ENCODE data around the gene FBXL17.
"Not testable (repeated sequence)": the region's sequence is repeated elsewhere in the genome, so short reads cannot be mapped to it uniquely, and the experiment has no call there.

FBXL17 gene

DNA sequence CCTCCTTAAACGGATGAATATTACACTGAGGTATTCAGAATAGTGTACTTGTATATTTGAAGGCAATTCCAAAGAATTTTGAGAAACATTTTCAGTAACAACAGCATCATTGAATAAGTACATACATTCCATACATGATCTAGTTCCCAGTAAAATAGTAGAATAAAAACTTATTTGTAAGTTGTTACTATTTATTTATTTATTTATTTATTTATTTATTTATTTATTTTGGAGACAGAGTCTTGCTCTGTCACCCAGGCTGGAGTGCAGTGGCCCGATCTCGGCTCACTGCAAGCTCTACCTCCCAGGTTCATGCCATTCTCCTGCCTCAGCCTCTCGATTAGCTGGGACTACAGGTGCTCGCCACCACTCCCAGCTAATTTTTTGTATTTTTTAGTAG lies 14.9 kb upstream of the FBXL17 start:
- H3K9me3 ChIP-seq (ENCODE audit: control insufficient read depth in 1 of 2, low read length in 2 of 2); H3K4me3 ChIP-seq (ENCODE audit: low read depth in 1 of 2, low read length in 2 of 2); H3K36me3 ChIP-seq (ENCODE audit: control insufficient read depth in 1 of 2, insufficient read depth in 2 of 2, low read length in 2 of 2); H3K27me3 ChIP-seq (ENCODE audit: low read depth, low read length); H3K4me1 ChIP-seq (ENCODE audit: control insufficient read depth in 1 of 2, insufficient read depth in 2 of 2, low read length in 2 of 2); H3K27ac ChIP-seq (ENCODE audit: low read length): not testable (repeated sequence)

GRCh38 chr5:108387758-108388157 lies 5.9 kb upstream of the FBXL17 start:
- H3K27ac ChIP-seq (ENCODE audit: low read length): no peak overlapping the region
- no peak overlapping the region for H3K4me3 ChIP-seq (ENCODE audit: low read depth in 1 of 2, low read length in 2 of 2)
- H3K9me3 ChIP-seq (ENCODE audit: control insufficient read depth in 1 of 2, low read length in 2 of 2): no peaks in the 10 kb centered on the region
- peaks cover 0 to 7% of the 10 kb centered on the region in 2 donors for H3K4me1 ChIP-seq (ENCODE audit: control insufficient read depth in 1 of 2, insufficient read depth in 2 of 2, low read length in 2 of 2)
- H3K36me3 ChIP-seq (ENCODE audit: control insufficient read depth in 1 of 2, insufficient read depth in 2 of 2, low read length in 2 of 2): no peaks in the 10 kb centered on the region
- H3K27me3 ChIP-seq (ENCODE audit: low read depth, low read length): no peaks in the 10 kb centered on the region

DNA sequence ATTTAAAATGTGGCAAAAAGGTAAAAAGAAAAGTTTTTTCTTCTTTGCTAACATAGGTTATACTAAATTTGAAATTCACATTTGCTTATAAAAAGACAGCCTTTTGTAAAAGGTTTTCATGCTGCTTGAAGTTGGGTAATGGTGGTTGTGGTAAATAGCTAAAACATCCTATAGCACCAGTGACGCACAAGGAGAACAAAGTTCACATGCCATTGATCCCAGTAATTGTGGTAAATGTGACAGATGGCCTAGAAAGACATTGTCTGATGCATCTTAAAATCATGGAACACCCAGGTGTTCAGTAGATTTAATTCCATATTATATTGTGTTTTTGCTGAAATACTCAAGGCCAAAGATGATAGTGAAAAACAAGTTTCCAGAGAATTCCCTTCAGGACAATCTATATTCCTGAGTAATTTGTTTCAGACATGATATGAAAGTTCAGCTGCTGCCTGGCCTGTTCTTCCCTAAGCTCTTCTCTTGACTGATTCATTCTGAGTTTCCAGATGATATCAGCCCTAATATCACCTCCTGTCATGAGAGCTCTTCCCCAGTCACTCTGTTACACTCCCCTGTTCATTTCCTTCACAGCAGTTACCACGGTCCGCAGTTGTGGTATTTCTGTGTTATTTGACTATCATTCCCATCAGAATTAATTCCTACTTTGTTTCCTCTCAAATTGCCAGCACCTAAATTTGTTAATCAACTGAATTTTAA lies 4.6 kb upstream of the FBXL17 start:
- no peak overlapping the region for H3K27ac ChIP-seq (ENCODE audit: low read length)
- H3K4me1 ChIP-seq (ENCODE audit: control insufficient read depth in 1 of 2, insufficient read depth in 2 of 2, low read length in 2 of 2): peaks cover 0 to 7% of the 10 kb centered on the region in 2 donors
- H3K27me3 ChIP-seq (ENCODE audit: low read depth, low read length): no peaks in the 10 kb centered on the region
- no peaks in the 10 kb centered on the region for H3K9me3 ChIP-seq (ENCODE audit: control insufficient read depth in 1 of 2, low read length in 2 of 2)
- no peak overlapping the region for H3K4me3 ChIP-seq (ENCODE audit: low read depth in 1 of 2, low read length in 2 of 2)
- H3K36me3 ChIP-seq (ENCODE audit: control insufficient read depth in 1 of 2, insufficient read depth in 2 of 2, low read length in 2 of 2): peaks cover 0 to 7% of the 10 kb centered on the region in 2 donors

DNA sequence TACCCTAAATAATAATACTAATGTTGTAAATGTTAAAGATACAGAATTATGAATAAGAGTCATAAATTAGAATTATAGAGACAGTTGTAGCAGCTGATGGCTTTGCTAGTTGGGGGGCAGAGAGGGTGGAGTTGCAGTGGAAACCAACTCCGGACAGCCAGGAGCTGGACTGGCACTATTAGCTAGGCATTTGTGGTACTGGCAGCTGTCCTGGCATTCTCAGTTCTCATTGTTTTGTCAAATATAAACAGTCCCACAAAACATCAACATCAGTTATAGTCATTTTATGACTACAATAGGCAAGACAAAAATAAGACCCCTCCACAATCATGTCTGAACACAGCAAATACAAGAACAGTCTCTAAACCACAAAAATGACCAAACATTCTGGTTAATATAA lies 2.8 kb upstream of the FBXL17 start:
- Histone ChIP-seq H3K4me1 (ENCODE audit: control insufficient read depth in 1 of 2, insufficient read depth in 2 of 2, low read length in 2 of 2) (peaks cover 1 to 10% of the 10 kb centered on the region in 2 donors), H3K27me3 (ENCODE audit: low read depth, low read length) (no peaks in the 10 kb centered on the region), H3K9me3 (ENCODE audit: control insufficient read depth in 1 of 2, low read length in 2 of 2) (no peaks in the 10 kb centered on the region), H3K36me3 (ENCODE audit: control insufficient read depth in 1 of 2, insufficient read depth in 2 of 2, low read length in 2 of 2) (peaks cover 0 to 10% of the 10 kb centered on the region in 2 donors), H3K27ac (ENCODE audit: low read length) (no peak overlapping the region), H3K4me3 (ENCODE audit: low read depth in 1 of 2, low read length in 2 of 2) (no peak overlapping the region)

DNA sequence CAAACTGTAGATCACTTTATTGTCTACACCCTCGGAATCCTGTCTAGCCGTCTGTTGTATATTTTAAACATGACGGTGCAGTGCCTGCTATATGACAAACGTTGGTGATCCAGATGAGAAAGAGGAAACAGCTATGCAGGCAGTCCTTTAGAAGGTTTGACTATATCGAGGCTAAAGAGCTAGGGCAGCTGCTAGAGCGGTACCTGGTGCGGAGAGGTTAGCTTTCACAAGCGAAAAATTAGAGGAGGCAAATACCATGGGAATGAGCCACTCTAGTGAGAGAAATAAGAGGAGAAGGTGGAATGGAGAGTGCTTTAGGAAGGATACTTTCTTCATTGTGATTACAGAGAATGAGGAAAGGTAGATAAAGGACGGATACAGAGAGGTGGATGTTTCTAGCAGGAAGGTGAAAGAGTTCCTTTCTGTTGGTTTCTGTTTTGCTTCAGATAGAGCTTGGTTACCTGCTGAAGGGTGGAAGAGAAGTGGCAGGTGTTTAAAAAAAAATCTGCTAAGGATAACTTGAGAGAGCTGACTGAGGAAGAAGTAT lies 959 bp upstream of the FBXL17 start:
- peak overlapping the region; percentile 74 to 92 for H3K4me3 ChIP-seq (ENCODE audit: low read depth in 1 of 2, low read length in 2 of 2)
- H3K27ac ChIP-seq (ENCODE audit: low read length): peak overlapping the region; percentile 86
- no peaks in the 10 kb centered on the region for H3K9me3 ChIP-seq (ENCODE audit: control insufficient read depth in 1 of 2, low read length in 2 of 2)
- H3K36me3 ChIP-seq (ENCODE audit: control insufficient read depth in 1 of 2, insufficient read depth in 2 of 2, low read length in 2 of 2): peaks cover 0 to 10% of the 10 kb centered on the region in 2 donors
- H3K27me3 ChIP-seq (ENCODE audit: low read depth, low read length): no peaks in the 10 kb centered on the region
- H3K4me1 ChIP-seq (ENCODE audit: control insufficient read depth in 1 of 2, insufficient read depth in 2 of 2, low read length in 2 of 2): peaks cover 8 to 11% of the 10 kb centered on the region in 2 donors

- H3K9me3 ChIP-seq (ENCODE audit: control insufficient read depth in 1 of 2, low read length in 2 of 2): no peaks in the 10 kb centered on the region
These were observed 446 bp downstream of the FBXL17 start for GRCh38 chr5:108381350-108381953.

DNA sequence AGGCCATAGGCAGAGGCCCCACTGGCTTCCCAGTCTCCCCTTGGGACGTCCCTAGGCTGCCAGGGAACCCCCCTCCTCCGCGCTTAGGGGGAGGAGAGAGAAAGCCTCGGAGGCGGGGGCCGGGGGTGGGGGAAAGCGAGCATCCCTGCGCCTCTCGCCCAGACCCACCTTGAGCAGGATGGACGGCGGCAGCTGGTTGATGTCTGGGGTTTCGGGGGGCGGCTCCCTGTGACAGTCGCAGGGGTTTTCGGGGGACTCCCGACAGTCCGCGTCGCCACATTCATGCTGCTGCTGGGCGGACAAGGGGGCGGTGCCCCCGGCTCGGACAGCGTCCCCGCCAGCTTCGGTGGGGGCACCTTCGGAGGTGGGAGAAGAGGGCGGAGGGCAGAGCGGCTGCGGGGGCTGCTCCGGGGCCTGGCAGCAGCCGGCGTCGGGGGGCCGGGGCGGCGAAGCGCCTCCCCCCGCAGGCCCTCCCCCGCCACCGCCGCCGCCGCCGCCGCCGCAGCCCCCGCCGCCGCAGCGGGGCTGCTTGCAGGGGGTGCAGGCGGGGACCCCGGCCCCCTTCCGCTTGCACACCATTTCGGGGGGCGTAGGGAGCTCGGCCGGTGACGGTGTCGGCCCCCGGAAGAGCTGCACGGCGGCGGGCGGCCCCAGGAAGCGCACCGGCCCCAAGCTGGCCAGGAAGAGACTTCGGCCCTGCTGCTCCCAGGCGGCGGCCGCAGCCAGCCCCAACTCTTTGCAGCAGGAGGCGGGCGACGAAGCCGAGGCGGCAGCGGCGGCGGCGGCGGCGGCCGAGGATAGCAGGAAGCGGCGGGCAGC lies 1.2 kb downstream of the FBXL17 start:
- peaks cover 0 to 10% of the 10 kb centered on the region in 2 donors for H3K36me3 ChIP-seq (ENCODE audit: control insufficient read depth in 1 of 2, insufficient read depth in 2 of 2, low read length in 2 of 2)
- H3K27ac ChIP-seq (ENCODE audit: low read length): no peak overlapping the region
- H3K4me1 ChIP-seq (ENCODE audit: control insufficient read depth in 1 of 2, insufficient read depth in 2 of 2, low read length in 2 of 2): peaks cover 8 to 11% of the 10 kb centered on the region in 2 donors
- H3K27me3 ChIP-seq (ENCODE audit: low read depth, low read length): no peaks in the 10 kb centered on the region
- peaks cover 5% of the 10 kb centered on the region in 2 donors for H3K9me3 ChIP-seq (ENCODE audit: control insufficient read depth in 1 of 2, low read length in 2 of 2)
- peak overlapping the region; percentile 63 to 92 for H3K4me3 ChIP-seq (ENCODE audit: low read depth in 1 of 2, low read length in 2 of 2)

More at GRCh38 chr5:108381350-108381953, 446 bp downstream of the FBXL17 start:
- H3K27me3 ChIP-seq (ENCODE audit: low read depth, low read length): no peaks in the 10 kb centered on the region
- peaks cover 8 to 11% of the 10 kb centered on the region in 2 donors for H3K4me1 ChIP-seq (ENCODE audit: control insufficient read depth in 1 of 2, insufficient read depth in 2 of 2, low read length in 2 of 2)
- H3K27ac ChIP-seq (ENCODE audit: low read length): peak overlapping the region; percentile 86
- peaks cover 0 to 10% of the 10 kb centered on the region in 2 donors for H3K36me3 ChIP-seq (ENCODE audit: control insufficient read depth in 1 of 2, insufficient read depth in 2 of 2, low read length in 2 of 2)
- peak overlapping the region; percentile 74 to 92 for H3K4me3 ChIP-seq (ENCODE audit: low read depth in 1 of 2, low read length in 2 of 2)

- peak overlapping the region; percentile 63 to 92 for H3K4me3 ChIP-seq (ENCODE audit: low read depth in 1 of 2, low read length in 2 of 2)
- peaks cover 8 to 11% of the 10 kb centered on the region in 2 donors for H3K4me1 ChIP-seq (ENCODE audit: control insufficient read depth in 1 of 2, insufficient read depth in 2 of 2, low read length in 2 of 2)
- H3K27ac ChIP-seq (ENCODE audit: low read length): no peak overlapping the region
- H3K36me3 ChIP-seq (ENCODE audit: control insufficient read depth in 1 of 2, insufficient read depth in 2 of 2, low read length in 2 of 2): peaks cover 0 to 10% of the 10 kb centered on the region in 2 donors
- H3K9me3 ChIP-seq (ENCODE audit: control insufficient read depth in 1 of 2, low read length in 2 of 2): peaks cover 8 to 10% of the 10 kb centered on the region in 2 donors
- H3K27me3 ChIP-seq (ENCODE audit: low read depth, low read length): no peaks in the 10 kb centered on the region
These were observed 2.0 kb downstream of the FBXL17 start for GRCh38 chr5:108379722-108380530.

- peaks cover 8 to 26% of the 10 kb centered on the region in 2 donors for H3K9me3 ChIP-seq (ENCODE audit: control insufficient read depth in 1 of 2, low read length in 2 of 2)
- no peak overlapping the region for H3K4me3 ChIP-seq (ENCODE audit: low read depth in 1 of 2, low read length in 2 of 2)
- peaks cover 4 to 8% of the 10 kb centered on the region in 2 donors for H3K4me1 ChIP-seq (ENCODE audit: control insufficient read depth in 1 of 2, insufficient read depth in 2 of 2, low read length in 2 of 2)
- no peaks in the 10 kb centered on the region for H3K27me3 ChIP-seq (ENCODE audit: low read depth, low read length)
- peaks cover 0 to 4% of the 10 kb centered on the region in 2 donors for H3K36me3 ChIP-seq (ENCODE audit: control insufficient read depth in 1 of 2, insufficient read depth in 2 of 2, low read length in 2 of 2)
- H3K27ac ChIP-seq (ENCODE audit: low read length): no peak overlapping the region
These were observed 6.1 kb downstream of the FBXL17 start for GRCh38 chr5:108375768-108376167.

GRCh38 chr5:108373426-108373825 lies 8.5 kb downstream of the FBXL17 start:
- Histone ChIP-seq H3K4me1 (ENCODE audit: control insufficient read depth in 1 of 2, insufficient read depth in 2 of 2, low read length in 2 of 2) (no peaks in the 10 kb centered on the region), H3K36me3 (ENCODE audit: control insufficient read depth in 1 of 2, insufficient read depth in 2 of 2, low read length in 2 of 2) (peaks cover 0 to 4% of the 10 kb centered on the region in 2 donors), H3K27ac (ENCODE audit: low read length) (no peak overlapping the region), H3K27me3 (ENCODE audit: low read depth, low read length) (no peaks in the 10 kb centered on the region), H3K9me3 (ENCODE audit: control insufficient read depth in 1 of 2, low read length in 2 of 2) (peaks cover 8 to 26% of the 10 kb centered on the region in 2 donors), H3K4me3 (ENCODE audit: low read depth in 1 of 2, low read length in 2 of 2) (no peak overlapping the region)

All from muscle layer of duodenum (tissue), 2 donors.